Body of pancreas (tissue), 4 donors: ENCODE results near the gene SBNO2.

Source experiments
- POLR2A ChIP-seq, 3 donors: fragments of 450-650 bp; IDR thresholded peaks; one replicate each; pipeline ENCODE4 v1.6.1; 2016; ENCODE audit warnings: antibody characterized with exemption in 3 of 3, mild to moderate bottlenecking in 2 of 3
- TF ChIP-seq, protein P1 (sequence below), 7 experiments: fragments of 450-650 bp in 4 of 7; fragments of 200-600 bp in 3 of 7; sonication (generic) in 3 of 7; IDR thresholded peaks; one replicate each; pipeline ENCODE4 v1.5.1; 2016 to 2019; ENCODE audit warnings: antibody characterized with exemption in 7 of 7

DNA sequence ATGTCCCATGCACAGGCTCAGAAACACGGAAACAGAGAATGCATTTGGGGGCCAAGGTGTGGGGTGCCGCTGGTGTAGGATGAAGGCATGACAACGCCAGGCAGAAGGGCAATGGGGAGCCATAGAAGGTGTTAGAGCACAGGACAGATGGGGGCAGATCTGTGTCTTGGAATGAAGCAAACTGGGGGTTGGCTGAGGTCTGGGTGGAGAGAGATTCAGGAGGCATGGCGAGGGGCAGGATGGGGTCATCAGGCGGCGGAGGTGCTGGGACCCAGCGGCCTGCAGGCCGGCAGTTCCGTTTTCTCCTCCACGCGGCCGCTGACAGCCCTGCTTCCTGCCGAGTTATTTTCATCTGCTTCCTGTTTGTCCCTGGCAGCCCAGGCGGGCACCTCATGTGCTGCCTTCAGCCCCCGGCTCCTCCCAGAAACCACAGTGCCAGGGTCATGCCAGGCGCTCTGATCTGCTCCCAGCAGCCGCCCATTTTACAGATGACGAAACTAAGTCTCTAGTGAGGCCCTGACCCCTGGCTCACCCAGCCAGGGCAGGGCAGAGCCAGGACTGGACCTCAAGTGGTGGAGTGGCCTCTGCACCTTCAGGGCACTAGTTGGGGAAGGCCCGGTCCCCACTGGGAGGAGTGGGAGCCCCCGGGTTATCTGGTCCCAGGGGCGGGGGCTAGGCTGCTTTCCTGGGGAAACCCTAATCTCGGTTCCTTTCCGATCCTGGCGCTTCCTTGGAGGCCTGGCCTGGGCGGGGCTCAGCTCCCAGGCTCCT, 104.9 kb downstream of the SBNO2 start:
- TF ChIP-seq, protein P1, sequence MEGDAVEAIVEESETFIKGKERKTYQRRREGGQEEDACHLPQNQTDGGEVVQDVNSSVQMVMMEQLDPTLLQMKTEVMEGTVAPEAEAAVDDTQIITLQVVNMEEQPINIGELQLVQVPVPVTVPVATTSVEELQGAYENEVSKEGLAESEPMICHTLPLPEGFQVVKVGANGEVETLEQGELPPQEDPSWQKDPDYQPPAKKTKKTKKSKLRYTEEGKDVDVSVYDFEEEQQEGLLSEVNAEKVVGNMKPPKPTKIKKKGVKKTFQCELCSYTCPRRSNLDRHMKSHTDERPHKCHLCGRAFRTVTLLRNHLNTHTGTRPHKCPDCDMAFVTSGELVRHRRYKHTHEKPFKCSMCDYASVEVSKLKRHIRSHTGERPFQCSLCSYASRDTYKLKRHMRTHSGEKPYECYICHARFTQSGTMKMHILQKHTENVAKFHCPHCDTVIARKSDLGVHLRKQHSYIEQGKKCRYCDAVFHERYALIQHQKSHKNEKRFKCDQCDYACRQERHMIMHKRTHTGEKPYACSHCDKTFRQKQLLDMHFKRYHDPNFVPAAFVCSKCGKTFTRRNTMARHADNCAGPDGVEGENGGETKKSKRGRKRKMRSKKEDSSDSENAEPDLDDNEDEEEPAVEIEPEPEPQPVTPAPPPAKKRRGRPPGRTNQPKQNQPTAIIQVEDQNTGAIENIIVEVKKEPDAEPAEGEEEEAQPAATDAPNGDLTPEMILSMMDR (IDR thresholded peaks at IDR 0.05), result no peak
- no peak for TF ChIP-seq POLR2A (IDR thresholded peaks at IDR 0.05)
